NCI-H226 (cell line): ENCODE measurements around the gene SOSTDC1.
"Not testable (repeated sequence)": the region's sequence is repeated elsewhere in the genome, so short reads cannot be mapped to it uniquely, and the experiment has no call there.

Experiments used
- DNase-seq: peaks from one replicate; pipeline ENCODE4 v3.0.0-alpha.2; 2015

The SOSTDC1 gene, protein sequence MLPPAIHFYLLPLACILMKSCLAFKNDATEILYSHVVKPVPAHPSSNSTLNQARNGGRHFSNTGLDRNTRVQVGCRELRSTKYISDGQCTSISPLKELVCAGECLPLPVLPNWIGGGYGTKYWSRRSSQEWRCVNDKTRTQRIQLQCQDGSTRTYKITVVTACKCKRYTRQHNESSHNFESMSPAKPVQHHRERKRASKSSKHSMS

DNA sequence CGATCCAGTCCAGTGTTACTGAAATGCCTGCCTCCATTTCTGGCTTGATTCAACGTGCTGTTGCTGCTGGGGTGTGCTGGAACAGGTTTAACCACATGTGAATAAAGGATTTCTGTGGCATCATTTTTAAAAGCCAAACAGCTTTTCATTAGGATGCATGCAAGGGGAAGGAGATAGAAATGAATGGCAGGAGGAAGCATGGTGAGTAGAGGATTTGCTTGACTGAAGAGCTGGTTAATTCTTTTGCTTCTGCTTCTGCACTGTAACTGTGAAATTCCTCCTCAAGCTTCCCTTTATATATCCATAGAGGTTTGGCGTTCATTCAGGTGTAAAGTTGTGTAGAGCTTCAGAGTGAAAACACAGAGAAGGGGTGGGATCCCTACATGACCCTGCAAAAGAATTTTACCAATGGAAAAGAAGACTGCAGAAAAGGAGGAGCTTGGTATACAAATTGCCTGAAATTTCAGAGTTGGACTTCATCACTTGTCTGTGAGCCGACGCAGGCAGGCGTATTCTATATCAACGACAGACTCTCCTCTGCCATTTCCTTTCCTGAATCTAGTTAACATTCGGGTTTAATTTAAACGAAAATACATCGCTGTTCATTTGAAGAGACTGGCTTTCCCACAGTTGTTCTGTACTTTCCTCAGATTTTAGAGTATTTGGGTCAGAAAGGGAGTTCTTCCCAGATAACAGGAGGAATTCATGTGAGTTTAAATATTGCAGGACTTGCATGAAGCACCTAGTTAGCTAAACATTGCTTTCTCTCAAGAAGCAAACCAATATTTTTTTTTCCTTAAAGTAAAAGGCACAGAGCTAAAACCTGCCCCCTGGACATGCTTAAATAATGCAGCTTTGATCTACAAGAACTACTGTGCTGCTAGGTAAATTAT, at the start of gene SOSTDC1:
Gene SOSTDC1 (minus strand): TSS at position 270 of the 893 bp plus-strand sequence. CDS start 70 bp downstream, at position 200.
- DNase-seq: no peak

DNA sequence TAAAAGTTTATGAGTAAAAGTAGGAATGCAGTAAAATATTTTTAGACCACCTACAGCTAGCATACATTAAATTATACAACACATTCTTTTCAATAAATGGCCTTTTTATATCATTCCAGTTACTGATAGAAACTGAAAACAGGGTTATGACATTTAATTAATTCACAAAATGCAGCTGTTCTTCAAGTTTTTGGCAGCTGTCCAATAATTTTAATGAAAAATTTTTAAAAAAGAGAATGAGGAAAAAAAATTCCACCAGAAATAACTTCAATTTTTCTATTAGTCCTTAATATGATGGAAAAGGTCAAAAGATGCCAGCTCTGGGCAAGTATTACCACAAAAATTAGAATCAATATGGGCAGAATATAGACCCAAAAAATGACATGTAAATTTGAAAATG, 49.2 kb upstream of the SOSTDC1 start:
- DNase-seq: no peak

DNA sequence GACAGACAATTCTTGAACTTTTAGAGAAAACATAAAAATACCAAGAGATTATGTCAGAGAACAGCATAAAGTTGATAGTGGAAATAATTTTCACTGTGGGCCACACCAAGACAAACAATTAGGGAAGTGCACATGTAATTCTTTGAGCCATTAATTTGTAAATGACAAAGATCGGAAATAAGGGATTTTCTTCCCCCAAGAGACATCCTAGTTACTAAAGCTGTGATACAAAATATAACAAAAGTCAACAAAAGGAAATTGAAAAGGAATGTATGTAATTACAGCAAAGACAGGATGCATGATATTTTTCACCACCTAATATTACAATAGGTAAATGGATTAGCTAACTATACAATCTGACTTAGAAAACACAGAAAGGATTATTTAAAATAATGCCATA, 48.7 kb upstream of the SOSTDC1 start:
- no peak for DNase-seq

DNA sequence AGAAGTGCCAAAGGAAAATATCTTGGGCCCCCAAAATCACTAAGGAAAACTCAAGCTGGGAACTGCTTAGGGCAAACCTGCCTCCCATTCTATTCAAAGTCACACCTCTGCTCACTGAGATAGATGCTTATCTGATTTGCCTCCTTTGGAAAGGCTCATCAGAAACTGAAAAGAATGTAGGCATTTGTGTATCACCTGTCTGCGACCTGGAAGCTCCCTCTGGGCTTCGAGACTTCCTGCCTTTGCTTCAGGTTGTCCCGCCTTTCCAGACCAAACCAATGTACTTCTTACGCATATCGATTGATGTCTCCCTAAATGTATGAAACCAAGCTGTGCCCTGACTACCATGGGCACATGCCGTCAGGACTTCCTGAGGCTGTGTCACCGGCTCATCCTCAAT, 46.6 kb upstream of the SOSTDC1 start:
- no peak for DNase-seq

DNA sequence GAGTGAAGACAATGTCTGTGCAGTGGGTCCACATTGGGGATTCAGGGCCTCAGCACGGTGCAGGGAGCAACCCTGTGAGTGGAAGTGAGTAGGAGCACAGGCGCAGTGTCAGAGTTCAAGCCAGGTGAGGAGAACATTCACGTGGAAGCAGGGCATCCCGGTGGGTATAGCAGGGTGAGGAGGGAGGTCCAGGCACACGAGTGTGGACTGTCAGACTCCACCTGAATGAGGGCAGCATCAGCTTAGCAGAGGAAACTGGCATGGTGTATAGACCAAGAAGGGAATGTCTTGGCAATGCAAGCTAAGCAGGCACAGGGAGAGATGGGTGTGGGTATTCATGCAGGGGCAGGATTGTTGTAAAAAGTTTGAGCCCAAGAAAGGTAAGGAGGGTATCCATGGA, 45.8 kb upstream of the SOSTDC1 start:
- DNase-seq: no peak

DNA sequence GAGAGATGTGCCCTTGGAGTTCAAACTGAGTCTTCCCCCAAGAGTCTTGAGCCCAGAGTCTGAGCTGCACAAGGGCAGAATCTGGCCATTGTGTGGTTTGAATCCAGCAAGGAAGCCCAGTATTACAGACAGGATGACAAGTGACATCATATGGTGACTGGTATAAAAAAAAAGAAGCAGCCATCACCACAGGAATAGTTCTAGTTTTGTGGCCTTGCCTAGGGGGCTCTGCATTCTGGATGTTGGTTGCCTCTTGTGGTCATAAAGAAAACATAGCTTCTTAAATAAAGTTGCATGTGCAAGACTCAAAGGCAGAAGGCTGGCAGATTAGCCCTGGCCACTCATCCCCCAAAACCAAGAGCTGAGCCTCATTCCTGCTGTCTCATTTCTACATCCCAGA, 44.3 kb upstream of the SOSTDC1 start:
- DNase-seq: no peak

DNA sequence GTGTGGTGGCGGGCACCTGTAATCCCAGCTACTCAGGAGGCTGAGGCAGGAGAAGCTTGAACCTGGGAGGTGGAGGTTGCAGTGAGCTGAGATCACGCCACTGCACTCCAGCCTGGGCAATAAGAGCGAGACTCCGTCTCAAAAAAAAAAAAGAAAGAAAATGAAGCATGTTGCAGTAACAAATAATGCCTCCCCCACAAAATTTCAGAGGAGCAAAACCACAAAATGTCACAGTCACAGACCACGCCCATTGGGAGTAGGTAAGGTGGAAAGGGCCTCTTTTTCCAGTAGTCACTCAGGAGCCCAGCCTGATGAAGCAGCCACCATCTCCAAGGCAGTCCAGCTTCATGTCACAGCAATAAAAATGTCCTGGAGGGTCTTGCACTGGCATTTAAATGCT, 40.9 kb upstream of the SOSTDC1 start:
- not testable (repeated sequence) for DNase-seq

DNA sequence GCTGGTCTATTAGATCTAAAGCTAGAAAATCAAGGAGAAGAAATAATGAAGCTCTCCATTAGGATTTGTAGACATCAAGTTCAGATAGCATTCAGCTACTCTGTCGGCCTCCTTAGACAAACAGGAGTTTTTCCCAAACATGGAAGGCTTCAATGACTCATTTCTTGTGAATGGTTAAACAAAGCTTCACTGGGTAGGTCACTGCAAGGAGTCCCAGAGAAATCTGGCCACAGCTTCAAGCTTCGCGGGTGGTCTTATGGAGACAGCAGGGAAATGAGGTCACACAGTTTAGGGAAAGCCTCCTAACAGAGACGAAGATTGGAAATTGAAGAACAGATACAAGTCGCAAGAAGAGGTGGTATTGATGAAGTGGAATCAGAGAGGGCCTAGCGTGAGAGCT, 38.5 kb upstream of the SOSTDC1 start:
- no peak for DNase-seq

DNA sequence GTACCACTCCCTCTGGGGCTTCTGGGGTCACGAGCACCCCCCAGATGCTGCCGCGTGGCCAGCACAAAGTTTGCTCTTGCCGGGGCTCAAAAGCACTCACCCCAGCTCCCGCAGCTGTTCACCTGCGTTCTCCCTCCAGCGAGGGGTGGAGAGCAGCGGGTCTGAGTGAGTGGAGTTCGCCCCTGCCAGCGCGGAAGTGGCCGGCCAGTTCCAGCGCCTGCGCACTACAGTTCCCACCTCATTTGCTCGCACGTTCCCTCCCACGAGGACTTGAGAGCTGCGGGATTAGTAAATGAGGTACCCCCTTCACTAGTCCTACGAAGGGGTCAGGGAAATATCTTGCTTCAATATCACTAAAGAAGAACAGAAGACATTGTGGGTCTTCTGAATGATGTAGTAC, 36.8 kb upstream of the SOSTDC1 start:
- no peak for DNase-seq

DNA sequence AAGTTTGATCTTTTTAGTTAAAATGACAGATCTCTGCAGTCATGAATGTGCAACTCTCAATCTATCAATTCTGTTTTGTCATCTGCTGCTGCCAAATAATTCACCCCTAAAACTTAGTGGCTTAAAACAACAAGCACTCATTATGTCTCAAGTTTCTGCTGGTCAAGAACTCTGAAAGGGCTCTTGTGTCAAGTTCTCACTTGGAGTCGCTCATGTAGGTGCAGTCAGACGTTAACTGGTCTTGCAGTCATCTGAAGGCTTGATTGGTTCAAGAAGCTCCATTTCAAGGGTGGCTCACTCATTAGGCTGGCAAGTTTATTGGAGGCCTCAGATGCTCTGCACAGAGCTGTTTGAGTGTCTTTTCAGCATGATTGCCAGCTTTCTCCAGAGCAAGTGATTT, 32.6 kb upstream of the SOSTDC1 start:
- no peak for DNase-seq

DNA sequence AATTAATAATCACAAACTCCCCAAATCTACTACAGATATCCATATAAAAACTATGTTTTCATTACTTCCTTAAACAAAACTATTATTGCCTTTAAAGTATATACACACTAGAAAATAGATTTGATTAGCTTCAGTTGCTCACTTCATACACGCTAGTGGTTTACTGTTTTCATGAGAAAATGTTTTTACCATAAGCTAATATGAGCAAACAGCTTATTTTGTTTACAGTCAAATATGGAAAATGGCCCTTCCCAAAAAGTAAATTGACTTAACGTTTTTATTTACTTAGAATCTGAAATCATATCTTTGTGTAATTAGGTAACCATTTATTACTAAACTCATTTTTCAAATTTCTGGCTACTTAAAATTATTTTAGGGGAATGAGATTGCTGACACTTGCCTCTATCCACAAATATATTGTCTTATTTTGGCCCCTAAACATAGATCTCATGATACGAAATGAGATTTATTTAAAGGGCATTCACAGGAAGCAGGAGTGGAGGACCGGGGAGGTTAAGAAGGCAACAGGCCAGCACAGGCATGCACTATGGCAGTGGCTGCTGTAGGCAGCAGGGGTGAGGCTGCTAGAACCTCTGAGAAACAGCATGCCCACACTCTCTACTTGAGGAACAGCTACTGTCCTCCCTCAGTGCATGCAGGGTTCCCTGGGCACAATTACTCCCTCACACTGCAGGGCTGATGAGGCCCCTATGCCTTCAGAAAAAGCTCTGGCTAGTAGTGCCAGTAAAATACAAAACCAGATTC, 29.6 kb upstream of the SOSTDC1 start:
- no peak for DNase-seq

DNA sequence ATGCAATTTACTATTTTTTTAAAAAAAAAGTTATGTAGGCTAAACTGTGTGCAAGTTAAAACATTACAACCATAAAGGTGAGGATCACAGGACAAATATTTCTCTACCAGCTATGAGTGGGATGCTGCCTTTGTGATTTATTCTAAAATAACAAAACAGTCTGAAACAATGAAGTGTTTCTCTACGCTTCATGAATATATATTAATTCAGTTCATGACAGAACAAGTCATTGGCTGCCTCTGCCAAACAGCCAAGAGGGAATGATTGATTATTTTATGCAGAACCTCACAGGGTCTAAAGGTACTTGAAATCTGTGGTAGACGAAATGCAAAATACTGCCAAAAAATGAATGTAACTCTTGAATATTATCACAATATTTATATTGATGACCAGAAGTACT, 29.0 kb upstream of the SOSTDC1 start:
- DNase-seq: no peak

DNA sequence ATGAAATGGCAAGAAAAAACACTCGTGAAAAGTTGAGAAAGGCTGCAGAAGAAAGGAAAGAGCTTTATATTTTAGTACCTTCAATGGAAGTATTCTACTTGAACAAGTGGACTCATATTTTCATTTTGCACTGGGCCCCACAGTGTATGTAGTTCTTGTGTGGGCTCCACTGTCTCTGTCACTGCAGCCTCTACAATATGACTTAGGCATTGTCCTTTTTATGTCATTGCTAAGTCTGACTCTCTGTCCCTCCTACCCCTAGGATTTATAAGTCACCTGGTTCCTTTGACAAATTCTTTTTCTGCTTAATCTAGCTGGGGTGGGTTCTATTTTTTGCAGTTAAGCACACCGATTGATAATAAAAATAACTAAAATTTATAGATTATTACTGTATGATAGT, 27.7 kb upstream of the SOSTDC1 start:
- no peak for DNase-seq

DNA sequence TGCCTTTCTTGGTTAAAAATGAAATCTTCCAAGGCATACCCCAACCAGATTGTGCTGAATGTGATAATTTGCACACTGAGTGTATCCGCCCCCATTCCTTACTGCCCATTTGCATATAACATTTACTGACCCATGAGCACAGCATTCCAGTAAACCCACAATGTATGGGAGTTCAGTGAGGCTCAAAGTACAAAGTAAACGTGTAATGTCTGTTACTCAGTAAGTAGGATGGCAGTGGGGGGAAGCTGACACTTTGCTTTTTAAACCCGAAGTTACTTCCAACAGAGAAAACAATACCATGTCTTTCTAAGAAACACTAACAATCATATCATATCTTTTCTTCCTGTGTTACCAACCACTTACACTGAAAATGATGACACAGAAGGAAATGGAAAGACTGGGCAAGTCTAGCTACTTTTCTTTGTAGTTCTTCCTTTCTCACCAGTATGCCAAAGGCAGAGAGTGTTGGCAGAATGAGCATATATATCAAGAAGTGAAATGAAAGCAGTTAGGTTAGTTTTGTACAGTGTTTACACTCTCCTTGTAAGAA, 27.1 kb upstream of the SOSTDC1 start:
- DNase-seq: peak; percentile 54

DNA sequence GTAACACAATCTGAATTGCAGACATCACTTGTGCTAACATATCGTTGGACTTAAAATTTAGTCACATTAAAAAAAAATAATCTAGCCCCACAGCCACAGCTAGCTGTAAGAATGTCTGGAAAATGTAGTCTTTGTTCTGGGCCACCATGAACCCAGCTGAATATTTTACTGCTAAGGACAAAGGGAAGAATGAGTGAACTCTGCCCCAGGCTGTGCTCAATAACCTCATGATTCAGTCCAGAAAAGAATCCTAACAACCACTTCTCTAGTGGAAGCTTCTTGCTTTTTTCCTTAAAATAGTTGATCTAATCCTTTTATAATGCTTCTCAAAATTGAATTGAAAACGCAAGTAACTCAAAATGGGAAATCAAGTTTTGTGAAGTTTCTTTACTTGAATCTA, 25.6 kb upstream of the SOSTDC1 start:
- DNase-seq: no peak

DNA sequence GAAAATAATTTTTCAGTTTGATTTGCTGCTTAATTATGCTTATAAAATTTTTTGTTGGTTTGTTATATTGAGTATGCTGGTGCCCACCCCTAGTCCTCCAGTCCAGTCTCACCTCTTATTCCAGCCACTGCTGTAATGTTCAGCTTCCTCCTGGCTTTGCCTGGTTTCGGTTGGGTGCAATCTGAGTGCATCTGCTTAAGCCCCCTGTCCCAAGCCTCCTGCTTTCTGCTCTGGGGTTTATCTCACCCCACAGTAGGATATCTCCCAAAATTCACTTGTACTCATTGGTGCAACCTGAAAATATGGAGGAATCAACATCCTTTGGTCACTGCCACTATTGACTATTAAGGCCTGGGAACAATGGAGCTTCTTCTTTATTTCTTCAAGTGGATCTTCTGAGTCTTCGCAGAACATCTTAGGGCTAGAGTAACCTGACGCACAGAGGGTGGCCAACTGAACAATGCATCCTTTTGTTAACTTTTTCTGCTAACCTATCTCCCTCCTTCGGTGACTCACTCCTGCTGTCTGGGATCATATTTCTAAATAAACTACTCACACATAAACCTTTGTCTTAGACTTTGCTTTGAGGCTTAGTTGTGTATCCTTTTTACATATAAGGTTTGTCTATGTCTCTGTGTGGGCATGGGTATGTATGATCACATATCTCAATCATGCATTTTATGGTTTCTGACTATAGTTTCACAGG, 19.1 kb upstream of the SOSTDC1 start:
- peak; percentile 37 for DNase-seq

DNA sequence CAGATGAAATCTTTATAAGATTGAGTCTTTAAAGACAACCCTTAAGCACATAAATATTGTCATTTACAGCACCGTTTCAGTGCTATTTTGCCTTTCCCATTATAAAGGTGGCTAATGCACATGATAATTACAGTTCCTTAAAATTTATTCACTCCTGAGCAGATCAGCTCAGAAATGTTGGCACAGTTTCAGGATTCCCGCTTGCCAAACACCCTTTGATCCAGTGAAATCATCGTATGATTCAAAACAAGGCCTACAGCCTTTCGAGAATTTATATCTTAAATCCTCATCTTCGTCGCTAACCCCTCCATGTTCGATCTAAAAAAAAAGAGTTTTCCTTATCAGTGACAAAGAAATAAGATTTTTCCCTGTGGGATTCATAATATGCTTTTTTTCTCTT, 14.1 kb upstream of the SOSTDC1 start:
- DNase-seq: no peak

DNA sequence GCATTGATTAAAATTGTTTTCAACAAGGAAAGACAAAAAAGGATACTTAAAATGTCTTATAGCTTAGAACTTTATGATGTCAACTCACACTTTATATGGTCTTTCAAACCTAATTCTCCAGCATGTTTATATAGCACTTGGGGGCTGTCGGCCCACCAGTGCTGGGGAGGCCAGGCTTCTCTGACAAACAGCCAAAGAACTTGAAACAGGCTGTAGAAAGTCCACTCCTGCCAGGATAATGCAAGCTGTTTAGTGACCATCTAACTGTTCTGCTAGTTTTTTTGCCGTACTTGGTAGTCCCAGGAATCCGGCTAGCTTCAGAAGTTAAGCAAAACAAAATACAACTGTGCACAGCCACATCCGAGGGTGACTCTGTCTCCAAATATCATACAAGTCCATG, 13.6 kb upstream of the SOSTDC1 start:
- DNase-seq: no peak

DNA sequence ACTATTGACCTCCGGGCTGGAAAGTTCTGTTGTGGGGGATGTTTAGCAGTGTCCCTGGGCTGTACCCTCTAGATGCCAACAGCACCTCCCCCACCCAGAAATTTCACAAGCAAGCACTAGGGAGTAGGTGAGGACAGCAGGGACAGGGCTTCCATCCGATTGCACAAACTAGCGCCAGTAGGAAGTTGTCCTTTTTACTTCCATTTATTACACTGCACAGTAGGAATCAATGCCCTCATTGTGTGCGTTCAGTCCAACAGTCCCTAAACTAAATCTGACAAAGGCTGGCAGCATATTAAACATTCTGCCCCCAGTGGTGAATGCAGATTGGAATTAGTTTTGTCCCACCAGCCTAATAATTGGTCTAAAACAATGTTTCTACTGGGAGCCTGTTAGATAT, 6.4 kb upstream of the SOSTDC1 start:
- DNase-seq: no peak

DNA sequence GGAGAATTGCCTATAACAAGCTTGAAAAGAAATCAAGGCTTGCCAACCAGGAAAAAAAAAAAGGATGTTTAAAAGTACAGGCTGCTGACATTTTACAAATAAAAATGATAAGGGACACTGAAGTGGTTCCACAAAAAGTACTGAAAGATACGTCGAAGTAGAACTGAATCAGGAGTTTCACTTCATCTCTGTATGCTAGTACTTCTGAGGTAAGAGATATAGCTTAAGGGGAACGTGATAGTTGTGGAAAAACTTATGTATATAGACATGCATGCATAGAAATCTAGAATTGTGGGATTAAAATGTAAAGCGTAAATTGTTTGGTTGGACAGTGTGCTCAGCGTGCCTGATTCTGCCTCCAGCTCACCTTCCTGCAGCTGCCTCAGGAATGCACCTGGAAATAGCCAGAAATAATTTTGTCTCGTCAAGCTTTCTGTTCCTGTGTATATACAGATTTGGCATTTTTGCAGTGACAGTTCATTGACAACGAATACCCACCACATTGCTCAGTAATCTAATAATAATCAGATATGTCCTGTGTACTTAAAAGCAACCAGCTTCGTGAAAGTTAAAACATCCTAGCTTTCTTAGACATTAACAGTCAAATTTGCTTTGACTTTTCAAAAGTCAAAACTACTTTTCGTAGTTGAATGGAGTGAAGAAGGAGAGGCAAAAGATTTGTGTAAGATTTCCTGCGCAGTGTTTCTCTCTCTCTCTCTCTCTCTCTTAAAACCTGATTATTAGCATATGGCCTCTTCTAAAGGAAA, 1.4 kb downstream of the SOSTDC1 start:
- DNase-seq: no peak

DNA sequence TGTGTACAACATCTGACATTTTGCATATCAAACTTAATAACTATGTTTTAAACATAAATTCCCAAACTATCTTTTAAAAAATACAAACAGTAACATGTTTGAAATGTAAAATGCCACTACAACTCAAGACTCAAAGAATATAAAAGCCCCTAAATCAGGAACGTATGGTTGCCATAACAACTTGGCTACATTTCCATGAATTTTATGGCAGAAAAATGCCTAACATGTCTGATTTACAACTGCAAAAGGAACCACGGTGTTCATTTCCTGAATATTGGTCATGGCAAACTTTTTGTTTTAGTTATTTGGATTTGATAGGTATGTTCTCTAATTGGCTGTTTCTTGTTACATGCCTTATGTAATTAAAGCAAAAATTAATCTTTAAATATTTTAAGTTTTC, 2.0 kb downstream of the SOSTDC1 start:
- no peak for DNase-seq

DNA sequence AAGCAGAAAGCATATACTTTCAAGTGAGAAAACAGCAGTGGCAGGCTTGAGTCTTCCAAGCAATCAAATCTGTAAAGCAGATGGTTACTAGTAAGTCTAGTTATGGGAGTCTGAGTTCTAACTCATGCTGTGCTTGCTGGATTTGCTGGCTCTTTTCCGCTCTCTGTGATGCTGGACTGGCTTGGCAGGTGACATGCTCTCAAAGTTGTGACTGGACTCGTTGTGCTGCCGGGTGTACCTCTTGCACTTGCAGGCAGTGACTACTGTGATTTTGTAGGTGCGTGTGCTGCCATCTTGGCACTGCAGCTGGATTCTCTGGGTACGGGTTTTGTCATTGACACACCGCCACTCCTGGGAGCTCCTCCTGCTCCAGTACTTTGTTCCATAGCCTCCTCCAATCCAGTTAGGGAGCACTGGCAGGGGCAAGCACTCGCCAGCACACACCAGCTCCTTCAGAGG, 3.1 kb downstream of the SOSTDC1 start:
- no peak for DNase-seq
